WERI-Rb-1 (cell line): ENCODE data around the gene TAS1R2.

Experiments used
- DNase-seq: peaks from one replicate; pipeline ENCODE4 v3.0.0-alpha.2; 2020
- H3K27ac ChIP-seq: fragments of 250-450 bp; sonication (Bioruptor Pico); 2 replicates; pipeline ENCODE4 v1.5.1; 2020; ENCODE audit warnings: mild to moderate bottlenecking, moderate library complexity
- H3K27me3 ChIP-seq: fragments of 250-450 bp; sonication (Bioruptor Pico); 2 replicates; pipeline ENCODE4 v1.5.1; 2021; ENCODE audit warnings: mild to moderate bottlenecking, low read depth, moderate library complexity; ENCODE audit not compliant: insufficient read depth, severe bottlenecking
- H3K36me3 ChIP-seq: fragments of 250-450 bp; sonication (Bioruptor Pico); 2 replicates; pipeline ENCODE4 v1.5.1; 2020; ENCODE audit warnings: mild to moderate bottlenecking, moderate library complexity
- H3K4me3 ChIP-seq: 2 replicates; pipeline ENCODE4 v1.5.1; 2011; ENCODE audit warnings: low read depth, mild to moderate bottlenecking, control low read depth, low read length
- H3K9me3 ChIP-seq: fragments of 250-450 bp; sonication (Bioruptor Pico); 2 replicates; pipeline ENCODE4 v1.5.1; 2021; ENCODE audit warnings: mild to moderate bottlenecking, moderate library complexity; ENCODE audit not compliant: severe bottlenecking
- CTCF ChIP-seq: IDR thresholded peaks from 2 replicates; pipeline ENCODE4 v1.5.1; 2011; ENCODE audit warnings: low read depth, mild to moderate bottlenecking, control low read depth, inconsistent platforms, low read length

Gene TAS1R2

DNA sequence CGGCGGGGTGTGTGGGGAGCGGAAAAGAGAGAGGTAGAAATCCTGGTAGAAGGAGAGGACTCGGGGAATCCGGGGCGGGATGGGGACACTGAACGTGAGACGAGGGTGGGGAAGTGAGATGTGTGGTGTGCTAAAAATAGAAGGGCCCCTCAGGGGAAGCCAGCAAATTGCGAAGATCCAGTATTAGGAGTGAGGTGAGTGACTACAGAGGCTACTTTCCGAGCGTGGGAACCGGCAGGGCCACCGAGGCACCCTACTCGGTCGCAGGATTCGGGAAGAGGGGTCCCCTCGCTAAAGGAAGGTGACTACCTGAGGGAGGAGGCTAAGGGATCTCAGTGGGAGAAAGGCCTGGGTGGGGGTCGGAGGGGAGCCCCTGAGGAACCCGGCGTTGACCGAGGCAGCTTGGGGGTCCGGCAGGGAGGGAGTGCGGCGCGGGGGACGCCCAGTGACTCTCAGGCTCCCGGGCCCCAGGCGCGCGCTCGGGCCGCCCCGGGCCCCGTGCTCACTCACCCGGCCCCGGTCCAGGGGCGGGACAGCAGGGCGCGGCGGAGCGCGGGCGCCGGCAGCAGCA, 42.6 kb upstream of the TAS1R2 start:
- Histone ChIP-seq H3K36me3 (peaks cover 8% of the 10 kb centered on the region), H3K27me3 (no peaks in the 10 kb centered on the region), H3K9me3 (no peaks in the 10 kb centered on the region), H3K27ac (peak overlapping the region; percentile 97), H3K4me3 (peak overlapping the region; percentile 89)
- no peak for TF ChIP-seq CTCF
- no peak for DNase-seq

DNA sequence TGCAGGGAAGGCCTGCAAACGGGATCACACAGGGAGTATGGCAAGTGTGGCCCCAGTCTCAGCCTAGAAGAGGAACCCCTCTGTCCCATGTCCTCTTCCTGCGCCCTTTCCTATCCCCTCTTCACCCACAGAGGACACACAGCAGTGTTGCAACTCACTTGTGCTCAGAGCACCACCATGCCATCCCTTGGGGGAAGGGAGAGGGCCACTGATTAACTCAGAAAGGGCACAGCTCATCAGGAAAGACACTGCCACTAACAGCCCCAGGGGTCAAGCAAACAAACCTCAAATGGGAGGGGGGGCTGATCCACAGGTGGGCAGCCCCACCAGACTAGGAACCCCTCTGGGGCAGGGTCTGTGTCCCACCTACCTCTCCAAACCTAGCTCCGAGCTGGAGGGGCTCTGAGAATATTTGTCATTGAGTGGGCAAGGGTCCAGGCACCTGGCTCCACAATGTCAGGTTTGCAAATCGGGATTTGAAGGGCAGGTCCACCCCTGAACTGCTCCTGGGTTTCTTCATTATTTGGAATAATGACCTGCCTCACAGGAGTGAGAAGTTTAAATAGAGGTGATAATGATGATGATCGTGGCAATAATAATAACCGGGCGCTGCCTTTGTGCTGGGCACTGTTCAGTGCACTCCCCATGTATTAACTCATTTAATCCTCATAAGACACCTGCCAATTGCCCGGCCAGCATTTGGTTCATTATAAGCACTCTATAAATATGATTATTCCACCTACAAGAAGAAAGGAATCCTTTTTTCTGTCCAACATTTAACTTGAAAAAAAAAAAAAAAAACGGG, 41.9 kb upstream of the TAS1R2 start:
- no peak overlapping the region for H3K27ac ChIP-seq
- H3K9me3 ChIP-seq, result no peaks in the 10 kb centered on the region
- peaks cover 3% of the 10 kb centered on the region for H3K36me3 ChIP-seq
- peak overlapping the region; percentile 89 for H3K4me3 ChIP-seq
- DNase-seq, result no peak
- no peak for TF ChIP-seq CTCF
- no peaks in the 10 kb centered on the region for H3K27me3 ChIP-seq

GRCh38 chr1:18900303-18900841, 40.9 kb upstream of the TAS1R2 start:
- no peaks in the 10 kb centered on the region for H3K9me3 ChIP-seq
- no peaks in the 10 kb centered on the region for H3K36me3 ChIP-seq
- no peak for TF ChIP-seq CTCF
- H3K4me3 ChIP-seq, result no peak overlapping the region
- DNase-seq, result no peak
- no peaks in the 10 kb centered on the region for H3K27me3 ChIP-seq
- H3K27ac ChIP-seq, result no peak overlapping the region

- H3K36me3 ChIP-seq, result no peaks in the 10 kb centered on the region
- TF ChIP-seq CTCF, result no peak
Observed at GRCh38 chr1:18899363-18900049, 40.0 kb upstream of the TAS1R2 start.

GRCh38 chr1:18898567-18898966, 39.1 kb upstream of the TAS1R2 start:
- no peak overlapping the region for H3K27ac ChIP-seq
- H3K27me3 ChIP-seq, result no peaks in the 10 kb centered on the region
- H3K4me3 ChIP-seq, result no peak overlapping the region
- DNase-seq, result no peak
- no peaks in the 10 kb centered on the region for H3K9me3 ChIP-seq
- no peak for TF ChIP-seq CTCF
- H3K36me3 ChIP-seq, result no peaks in the 10 kb centered on the region

More at GRCh38 chr1:18899363-18900049, 40.0 kb upstream of the TAS1R2 start:
- DNase-seq, result no peak
- Histone ChIP-seq H3K9me3 (no peaks in the 10 kb centered on the region), H3K4me3 (no peak overlapping the region), H3K27me3 (no peaks in the 10 kb centered on the region), H3K27ac (no peak overlapping the region)
